ENCODE results near the gene AMZ1. TPM values are rescaled to one million over a fixed set of nuclear protein-coding genes. Genes with fewer than 3 reads are reported as not detected.

AMZ1 gene
- total RNA-seq, 1 donor from 2014 or later = 0.05 TPM

DNA sequence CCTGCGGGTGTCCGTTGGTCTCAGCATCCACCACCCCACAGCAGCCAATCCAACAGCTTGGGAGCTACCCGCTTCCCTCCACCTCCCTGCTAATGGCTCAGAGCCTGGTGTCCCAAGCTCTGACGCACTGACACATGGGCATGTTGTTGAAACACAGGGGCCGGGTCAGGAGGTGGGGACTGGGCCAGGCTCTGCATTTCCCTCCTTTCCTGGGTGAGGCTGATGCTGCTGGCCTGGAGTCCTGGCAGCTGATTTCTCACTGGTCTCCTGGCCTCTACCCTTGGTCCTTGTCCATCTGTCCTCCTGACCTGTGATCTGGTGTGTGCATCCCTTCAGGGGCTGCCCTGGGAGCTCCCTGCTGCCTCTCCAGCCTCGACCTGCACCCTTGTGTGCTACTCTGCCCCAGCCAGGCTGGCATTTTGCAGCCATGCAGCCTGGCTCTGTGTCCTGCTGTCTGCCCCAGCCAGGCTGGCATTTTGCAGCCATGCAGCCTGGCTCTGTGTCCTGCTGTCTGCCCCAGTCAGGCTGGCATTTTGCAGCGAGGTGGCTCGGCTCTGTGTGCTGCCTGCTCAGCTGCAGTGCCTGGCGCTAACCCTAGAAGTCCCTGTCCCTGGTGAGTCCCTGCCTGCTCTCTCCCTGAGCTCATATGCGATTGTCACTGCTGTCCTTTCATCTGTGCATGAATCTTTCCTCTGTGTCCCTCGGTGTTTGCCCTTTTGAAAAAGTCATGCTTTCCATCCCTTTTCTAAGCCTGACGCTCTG, 14.0 kb downstream of the AMZ1 start:
- no peak for DNase-seq (ENCODE audit: missing footprints)
- intact Hi-C loops (cut with DNase I) = no loop called here
- ATAC-seq = peak; percentile 81

DNA sequence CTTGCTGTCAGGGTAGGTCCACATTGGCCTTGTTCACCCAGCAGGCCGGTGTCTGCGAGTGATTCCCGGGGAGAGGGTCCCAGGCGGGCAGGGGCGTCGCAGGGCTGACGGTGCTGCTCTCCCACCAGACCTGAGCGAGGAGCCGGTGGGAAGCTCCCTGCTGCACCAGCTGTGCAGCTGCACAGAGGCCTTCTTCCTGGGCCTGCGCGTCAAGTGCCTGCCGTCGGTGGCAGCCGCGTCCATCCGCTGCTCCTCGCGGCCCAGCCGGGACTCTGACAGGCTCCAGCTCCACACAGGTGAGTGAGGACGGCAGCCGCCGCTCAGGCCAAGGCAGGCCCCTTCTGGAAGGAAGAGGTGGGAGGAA, 14.6 kb downstream of the AMZ1 start:
- DNase-seq (ENCODE audit: missing footprints) (no peak), ATAC-seq (no peak)
- intact Hi-C loops (cut with DNase I) = no loop called here

DNA sequence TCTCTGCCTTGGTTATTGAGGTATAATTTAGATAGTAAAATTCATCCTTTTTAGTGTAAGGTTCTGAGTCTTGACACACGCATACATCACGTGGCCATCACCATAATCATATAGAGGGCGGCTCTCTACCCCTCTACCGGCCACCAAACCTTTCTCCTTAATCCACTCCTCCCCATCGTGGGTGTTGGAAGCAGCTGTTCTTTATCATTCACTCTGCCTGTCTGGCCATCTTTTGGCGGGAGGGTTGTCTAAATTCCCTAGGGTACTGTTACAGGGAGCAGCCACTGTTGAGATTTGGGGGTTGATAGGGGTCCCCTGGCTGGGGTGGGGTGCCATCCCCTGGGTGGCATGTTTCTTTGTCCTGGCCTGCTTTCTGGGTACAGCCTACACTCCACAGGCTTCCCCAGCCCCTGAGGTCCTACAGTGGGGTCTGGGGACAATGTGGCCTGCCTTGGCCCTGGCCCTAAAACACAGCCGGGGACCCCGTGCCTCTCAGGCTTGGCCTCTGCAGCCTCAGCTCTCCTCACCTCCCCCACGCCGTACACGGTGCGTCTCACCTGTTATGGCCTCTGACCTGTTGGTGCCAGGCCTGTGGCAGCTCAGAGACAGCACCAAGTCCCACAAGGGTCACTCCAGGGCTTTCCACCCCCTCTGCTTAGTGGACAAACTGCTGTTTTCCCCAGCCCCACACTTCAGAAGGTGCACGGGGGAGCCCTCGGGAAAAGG, 17.5 kb downstream of the AMZ1 start:
- intact Hi-C loops (cut with DNase I) = no loop called here
- ATAC-seq (no peak), DNase-seq (ENCODE audit: missing footprints) (no peak)

DNA sequence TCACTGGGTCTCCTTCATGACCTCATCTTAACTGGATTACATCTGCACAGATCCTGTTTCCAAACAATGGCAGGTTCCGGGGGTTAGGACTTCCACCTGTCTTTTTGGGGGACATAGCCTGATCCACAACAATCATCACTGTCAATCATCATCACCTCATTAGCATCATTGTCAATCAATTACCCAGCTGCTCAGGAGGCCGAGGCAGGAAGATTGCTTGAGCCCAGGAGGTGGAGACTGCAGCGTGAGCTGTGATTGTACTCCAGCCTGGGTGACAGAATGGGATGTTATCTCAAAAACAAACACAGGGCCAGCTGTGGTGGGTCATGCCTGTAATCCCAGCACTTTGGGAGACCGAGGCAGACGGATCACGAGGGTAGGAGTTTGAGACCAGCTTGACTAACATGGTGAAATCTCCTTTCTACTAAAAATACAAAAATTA, 18.7 kb downstream of the AMZ1 start:
- intact Hi-C loops (cut with DNase I) = no loop called here
- DNase-seq (ENCODE audit: missing footprints) (no peak), ATAC-seq (no peak)

DNA sequence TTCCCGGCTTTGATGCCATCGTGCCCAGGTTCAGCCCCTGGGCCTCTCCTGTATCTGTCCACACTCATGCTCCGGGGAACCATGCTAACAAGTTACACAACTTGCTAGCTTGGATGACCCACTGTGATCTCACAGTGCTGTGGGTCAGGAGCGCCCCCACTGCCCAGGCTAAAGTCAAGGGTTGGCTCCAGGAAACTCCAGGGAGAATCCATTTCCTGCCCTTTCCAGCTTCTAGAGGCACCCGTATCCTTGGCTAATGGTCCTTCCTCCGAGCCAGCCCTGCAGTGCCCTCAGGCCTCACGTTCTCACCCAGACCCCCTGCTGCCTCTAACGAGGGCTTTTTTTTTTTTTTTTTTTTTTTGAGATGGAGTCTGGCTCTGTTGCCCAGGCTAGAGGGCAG, 19.5 kb downstream of the AMZ1 start:
- ATAC-seq (no peak), DNase-seq (ENCODE audit: missing footprints) (no peak)
- intact Hi-C loops (cut with DNase I) = no loop called here

DNA sequence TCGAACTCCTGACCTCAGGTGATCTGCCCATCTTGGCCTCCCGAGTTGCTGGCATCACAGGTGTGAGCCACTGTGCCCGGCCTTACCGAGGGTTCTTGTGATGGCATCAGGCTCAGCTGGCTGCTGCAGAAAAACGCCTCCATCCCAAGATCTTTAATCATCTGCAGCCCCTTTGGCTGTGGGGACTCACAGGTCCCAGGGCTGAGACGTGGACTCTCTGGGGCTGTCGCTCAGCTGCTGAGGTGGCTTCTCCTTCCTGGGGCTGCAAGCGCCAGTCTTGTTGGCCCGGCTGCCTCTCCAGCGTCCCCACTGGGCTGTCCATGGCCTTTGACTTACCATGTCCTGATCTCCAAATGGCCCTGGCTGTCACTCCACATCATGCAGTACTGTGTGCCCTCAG, 20.0 kb downstream of the AMZ1 start:
- DNase-seq (ENCODE audit: missing footprints) = no peak
- no peak for ATAC-seq
- intact Hi-C loops (cut with DNase I) = no loop called here

DNA sequence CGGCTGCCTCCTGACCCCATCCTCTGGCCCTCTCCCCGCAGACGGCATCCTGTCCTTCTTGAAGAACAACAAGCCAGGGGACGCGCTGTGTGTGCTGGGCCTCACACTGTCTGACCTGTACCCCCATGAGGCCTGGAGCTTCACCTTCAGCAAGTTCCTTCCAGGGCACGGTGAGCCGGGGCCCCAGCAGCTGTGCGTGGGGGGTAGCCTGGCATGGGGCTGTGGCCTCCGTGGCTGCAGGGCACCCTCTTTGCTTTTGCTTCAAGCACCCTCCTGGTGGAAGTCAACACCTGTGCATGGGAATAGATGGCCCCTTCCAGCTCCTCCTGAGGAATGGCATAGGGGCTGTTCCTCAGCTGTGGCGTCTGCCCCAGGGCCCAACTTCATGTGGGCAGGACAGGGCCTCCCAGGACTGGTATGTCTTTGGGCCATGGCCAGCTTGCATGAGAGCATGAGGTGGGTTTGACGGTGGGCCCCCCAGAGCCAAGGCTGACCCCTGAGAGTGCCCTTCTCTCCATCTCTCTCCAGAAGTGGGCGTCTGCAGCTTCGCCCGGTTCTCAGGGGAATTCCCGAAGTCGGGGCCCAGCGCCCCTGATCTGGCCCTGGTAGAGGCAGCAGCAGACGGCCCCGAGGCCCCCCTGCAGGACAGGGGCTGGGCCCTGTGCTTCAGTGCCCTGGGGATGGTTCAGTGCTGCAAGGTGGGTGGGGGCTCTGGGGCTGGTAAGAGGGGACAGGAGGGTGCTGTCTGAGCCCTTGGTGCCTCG, 20.7 kb downstream of the AMZ1 start:
- intact Hi-C loops (cut with DNase I) = no loop called here
- no peak for ATAC-seq
- DNase-seq (ENCODE audit: missing footprints) = no peak

DNA sequence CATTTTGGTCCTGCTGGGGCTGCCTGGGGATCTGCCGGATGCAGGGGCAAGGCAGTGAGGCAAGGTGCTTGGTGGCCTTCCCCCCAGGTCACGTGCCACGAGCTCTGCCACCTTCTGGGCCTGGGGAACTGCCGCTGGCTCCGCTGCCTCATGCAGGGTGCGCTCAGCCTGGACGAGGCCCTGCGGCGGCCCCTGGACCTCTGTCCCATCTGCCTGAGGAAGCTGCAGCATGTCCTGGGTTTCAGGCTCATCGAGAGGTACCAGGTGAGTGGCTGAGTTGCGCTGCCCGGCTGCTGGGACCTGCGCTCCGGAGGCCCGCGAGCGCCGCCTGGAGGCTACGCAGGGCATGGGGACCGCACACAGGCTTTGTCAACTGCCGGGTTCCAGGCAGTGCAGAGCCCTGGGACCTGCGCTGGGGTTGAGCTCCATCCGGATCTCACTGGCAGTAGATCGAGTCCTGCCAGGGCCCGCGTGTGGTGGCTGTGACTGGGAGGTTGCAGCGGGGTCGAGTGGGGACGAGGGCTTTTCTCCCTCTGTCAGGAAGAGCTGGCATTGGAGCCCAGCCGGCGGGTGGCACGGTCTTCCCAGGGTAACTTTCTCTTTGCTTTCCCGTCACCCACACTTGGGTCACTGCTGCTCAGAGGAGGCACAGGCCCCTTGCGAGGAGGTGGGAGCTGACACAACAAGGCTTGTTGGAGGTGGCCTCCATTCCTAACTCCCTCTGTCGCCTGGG, 21.7 kb downstream of the AMZ1 start:
- ATAC-seq (peak; percentile 62), DNase-seq (ENCODE audit: missing footprints) (no peak)
- intact Hi-C loops (cut with DNase I) = no loop called here

DNA sequence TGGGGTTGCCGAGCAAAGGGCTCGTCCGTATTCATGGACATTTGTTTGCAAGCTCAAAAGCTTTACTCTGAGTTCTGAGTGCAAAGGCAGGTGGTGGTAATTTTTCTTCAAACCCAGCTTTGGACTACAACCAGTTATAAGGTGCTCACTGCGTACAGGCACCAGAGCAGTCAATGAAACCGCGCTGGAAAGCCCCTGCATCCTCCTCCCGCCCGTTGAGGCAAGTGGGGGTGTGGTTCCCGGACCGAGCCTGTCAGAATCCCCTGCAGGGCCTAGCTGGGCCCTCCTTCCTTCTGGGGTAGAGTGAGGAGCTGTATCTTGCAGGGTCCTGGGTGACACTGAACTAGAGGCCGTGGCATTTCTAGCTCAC, 22.3 kb downstream of the AMZ1 start:
- DNase-seq (ENCODE audit: missing footprints) (no peak), ATAC-seq (no peak)
- intact Hi-C loops (cut with DNase I) = no loop called here

DNA sequence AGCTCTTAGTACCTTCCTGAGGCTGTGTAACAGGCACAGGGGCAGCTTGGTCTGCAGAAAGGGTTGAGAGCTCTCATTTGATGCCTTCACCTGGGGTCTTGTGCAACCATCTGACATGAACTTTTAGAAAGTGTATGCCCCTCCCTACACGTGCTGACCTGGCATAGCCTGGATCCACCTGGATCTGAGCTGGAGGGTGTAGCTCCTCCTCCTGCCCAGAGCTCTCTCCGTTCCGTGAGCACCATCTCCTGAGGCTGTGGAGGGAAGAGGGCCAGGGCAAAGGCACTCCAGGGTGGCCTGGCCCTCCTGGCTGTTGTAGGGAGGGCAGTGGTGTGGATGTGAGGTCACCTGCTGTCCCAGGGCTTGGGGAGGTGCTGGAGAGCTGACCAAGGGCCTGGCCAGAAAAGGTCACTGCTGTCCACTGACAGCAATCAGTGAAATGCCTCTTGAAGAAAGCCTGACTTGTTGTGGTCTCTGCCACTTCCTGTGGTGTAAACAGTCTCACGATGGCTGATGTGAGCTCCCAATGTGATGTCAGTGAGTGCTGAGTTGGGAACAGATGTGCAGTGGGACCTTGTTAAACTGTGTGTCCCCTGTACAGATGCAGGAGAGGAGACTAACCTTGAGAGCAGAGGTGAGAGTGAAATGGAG, 23.0 kb downstream of the AMZ1 start:
- ATAC-seq = no peak

DNA sequence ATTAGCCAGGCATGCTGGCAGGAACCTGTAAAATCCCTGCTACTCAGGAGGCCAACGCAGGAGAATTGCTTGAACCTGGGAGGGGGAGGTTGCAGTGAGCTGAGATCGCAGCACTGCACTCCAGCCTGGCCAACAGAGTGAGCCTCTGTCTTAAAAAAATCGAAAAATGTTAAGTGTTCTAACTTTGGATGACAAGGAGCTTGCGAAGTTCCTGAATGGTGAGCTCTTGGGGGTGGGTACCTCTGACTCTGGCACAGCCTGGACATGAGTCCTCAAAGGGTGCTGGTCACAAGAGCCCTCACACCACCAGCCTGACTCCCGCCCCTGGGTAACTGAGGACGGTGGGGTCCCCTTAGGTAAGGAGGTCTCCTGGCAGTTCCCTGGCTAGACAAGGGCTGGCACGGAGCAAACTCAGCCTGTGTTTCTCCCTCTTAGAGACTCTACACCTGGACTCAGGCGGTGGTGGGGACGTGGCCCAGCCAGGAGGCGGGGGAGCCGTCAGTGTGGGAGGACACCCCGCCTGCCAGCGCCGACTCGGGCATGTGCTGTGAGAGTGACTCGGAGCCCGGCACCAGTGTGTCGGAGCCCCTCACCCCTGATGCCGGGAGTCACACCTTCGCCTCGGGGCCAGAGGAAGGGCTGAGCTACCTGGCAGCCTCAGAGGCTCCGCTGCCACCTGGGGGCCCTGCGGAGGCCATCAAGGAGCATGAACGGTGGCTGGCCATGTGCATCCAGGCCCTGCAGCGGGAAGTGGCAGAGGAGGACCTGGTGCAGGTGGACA, 24.1 kb downstream of the AMZ1 start:
- ATAC-seq = no peak
- no peak for DNase-seq (ENCODE audit: missing footprints)
- intact Hi-C loops (cut with DNase I) = no loop called here

More for the DNA sequence above, 23.0 kb downstream of the AMZ1 start:
- no peak for DNase-seq (ENCODE audit: missing footprints)
- intact Hi-C loops (cut with DNase I) = no loop called here

DNA sequence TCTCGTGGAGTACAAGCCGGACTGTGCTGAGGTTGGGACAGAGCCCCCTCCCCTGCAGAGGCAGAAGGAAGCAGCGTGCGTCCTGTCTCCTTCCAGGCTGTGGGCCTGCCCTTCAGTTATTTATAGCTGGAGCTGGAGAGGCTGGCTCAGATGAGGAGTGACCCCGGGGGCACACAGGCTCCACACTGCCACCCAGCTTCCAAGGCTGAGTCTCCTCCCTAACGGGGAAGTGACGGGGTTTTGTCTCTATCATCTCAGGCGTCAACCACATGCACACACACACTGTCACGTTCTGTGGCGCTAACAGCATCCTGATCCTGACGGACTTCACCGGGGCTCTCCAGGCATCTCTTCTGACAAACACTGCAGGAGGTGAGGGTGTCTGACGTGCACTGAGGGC, 25.4 kb downstream of the AMZ1 start:
- no peak for DNase-seq (ENCODE audit: missing footprints)
- ATAC-seq = peak; percentile 33
- intact Hi-C loops (cut with DNase I) = no loop called here

DNA sequence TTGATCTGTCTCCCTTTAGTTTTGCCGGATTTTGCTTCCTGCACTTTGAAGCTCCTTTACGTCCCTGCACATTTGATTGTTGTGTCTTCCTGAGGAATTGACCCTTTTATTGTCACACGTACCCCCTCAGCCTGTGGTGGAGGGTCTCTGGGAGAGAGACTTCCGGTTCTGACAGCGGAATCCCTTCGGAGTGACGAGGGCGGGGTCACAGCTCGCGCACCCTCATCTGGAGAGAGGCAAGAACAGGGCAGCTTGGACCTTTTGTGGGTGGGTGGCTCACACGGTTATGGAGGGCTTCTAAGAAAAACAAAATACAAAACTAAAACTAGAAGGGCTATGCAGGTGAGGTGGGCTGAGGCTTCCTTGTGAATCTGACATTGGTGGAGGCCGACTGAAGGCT, 26.0 kb downstream of the AMZ1 start:
- intact Hi-C loops (cut with DNase I) = no loop called here

DNA sequence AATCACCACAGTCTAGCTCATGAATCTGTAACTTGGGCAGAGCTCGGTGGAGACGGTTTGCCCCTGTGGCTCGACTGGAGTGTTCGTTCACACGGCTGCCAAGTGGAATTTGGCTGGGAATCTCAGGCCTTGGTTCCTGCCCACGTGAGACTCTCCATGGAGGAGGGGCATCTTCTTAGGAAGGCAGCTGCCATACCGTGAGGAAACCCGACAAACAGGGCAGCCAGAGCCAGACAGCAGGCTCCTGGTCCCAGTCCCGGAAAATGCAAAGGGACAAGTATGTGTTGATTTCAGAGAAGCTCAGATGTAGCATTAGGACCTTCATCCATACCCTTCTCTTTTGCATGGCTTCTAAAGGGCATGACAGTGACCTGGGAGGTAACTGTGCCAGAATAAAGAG, 26.6 kb downstream of the AMZ1 start:
- intact Hi-C loops (cut with DNase I) = loop anchor here (5.0 kb wide), 1 partner anchor 88 kb away; no protein-coding TSS in a partner anchor
- no peak for ATAC-seq
- DNase-seq (ENCODE audit: missing footprints) = no peak

More for the DNA sequence above, 26.0 kb downstream of the AMZ1 start:
- ATAC-seq (no peak), DNase-seq (ENCODE audit: missing footprints) (no peak)

DNA sequence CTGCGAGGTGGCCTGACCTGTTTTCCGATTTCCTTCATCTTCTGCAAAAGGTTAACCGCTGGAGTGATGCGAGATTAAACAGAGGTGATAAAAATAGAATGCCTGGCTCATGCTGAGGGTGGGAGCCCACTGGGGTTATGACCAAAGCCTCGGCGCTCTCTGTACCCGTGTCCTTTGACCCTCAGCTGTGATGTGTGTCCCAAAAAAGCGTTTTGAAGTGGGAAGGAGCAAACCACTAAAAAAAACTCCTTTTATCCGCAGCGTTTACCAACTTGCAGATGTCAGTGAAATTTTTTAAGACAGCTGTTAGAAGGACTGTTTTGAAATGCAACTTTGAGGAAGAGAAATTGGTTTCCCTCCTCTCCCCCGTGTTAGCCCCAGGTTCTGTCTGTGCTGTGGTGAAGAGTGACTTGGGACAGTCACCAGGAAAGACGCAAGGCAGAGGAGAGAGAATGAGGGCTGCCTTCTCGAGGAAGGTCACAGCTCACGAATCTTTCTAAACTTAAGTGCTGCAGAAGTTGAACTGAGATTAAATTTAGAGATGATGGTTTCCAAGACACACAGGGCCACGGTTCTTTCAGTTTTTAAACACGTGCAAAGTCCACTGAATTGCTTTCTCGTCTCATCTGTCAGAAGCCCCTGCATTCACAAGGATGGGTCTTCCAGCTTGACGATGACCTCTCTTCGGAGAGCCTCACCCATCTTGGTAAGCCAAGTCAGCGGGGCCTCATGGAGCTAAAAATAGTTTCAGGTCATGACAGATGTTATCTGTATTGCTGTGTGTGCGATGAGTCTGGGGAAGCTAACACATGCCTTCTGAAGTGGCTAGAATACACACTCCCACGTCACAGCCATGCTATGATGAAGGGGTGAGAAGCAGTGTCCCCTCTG, 27.6 kb downstream of the AMZ1 start:
- intact Hi-C loops (cut with DNase I) = loop anchor here (5.0 kb wide), 1 partner anchor 87 kb away; no protein-coding TSS in a partner anchor
- no peak for DNase-seq (ENCODE audit: missing footprints)
- no peak for ATAC-seq

DNA sequence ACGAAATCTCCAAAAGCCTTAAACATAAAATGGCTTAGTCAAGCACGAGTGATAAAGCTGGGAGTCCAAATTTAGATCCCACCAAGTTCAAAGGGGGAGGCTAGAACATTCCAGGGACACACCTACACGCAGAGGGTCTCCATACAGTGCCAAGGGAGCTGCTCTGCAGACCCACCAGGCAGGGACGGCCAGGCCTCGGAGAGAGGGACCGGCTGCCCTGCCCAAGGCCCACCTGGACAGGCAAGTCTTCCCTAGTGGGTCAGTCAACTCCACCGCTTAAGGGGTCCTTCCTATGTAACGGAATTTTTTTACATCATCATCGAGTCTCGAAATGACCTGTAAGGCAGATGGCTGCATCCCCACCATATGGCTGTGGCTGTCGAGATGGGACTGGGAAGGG, 28.5 kb downstream of the AMZ1 start:
- ATAC-seq (no peak), DNase-seq (ENCODE audit: missing footprints) (no peak)
- intact Hi-C loops (cut with DNase I) = loop anchor here (5.0 kb wide), 1 partner anchor 86 kb away; no protein-coding TSS in a partner anchor

DNA sequence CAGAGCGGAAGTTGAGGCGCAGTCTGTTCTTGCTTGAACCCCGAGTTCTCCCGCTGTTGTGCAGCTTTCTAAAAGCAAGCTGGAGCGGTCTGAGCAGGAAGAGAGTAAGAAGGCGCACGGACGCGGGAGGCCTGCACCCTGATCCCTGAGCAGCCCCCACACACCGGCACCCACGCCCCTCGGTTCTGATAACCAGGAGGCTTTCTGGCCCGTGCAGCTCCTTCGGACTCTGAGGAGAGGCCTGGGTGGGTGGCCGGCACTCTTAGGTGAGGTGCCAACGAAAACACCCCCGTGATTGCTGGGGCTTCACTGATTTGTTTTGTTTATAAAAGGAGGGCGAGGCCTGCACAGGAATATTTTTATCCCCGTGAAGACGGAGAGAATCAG, 28.9 kb downstream of the AMZ1 start:
- ATAC-seq (no peak), DNase-seq (ENCODE audit: missing footprints) (no peak)
- intact Hi-C loops (cut with DNase I) = loop anchor here (5.0 kb wide), 1 partner anchor 85 kb away; no protein-coding TSS in a partner anchor
